Osteoblast (primary cell): ENCODE measurements around the gene PTPRN2. TPM values are rescaled to one million over a fixed set of nuclear protein-coding genes. Genes with fewer than 3 reads are reported as not detected.

Source experiments
- DNase-seq: peaks from one replicate; pipeline ENCODE4 v3.0.0; 2011; ENCODE audit warnings: low spot score, mixed read lengths; ENCODE audit not compliant: insufficient read length; ENCODE audit errors: missing footprints
- H2AFZ ChIP-seq: 2 replicates; pipeline ENCODE4 v1.6.0; 2011; ENCODE audit warnings: mild to moderate bottlenecking, low read length
- H3K27ac ChIP-seq: 2 replicates; pipeline ENCODE4 v1.5.1; 2011; ENCODE audit warnings: mild to moderate bottlenecking, low read depth, low read length, moderate library complexity
- H3K27me3 ChIP-seq: 2 replicates; pipeline ENCODE4 v1.6.0; 2012; ENCODE audit warnings: mild to moderate bottlenecking, control low read depth, inconsistent platforms, low read length, moderate library complexity; ENCODE audit not compliant: insufficient read depth
- H3K36me3 ChIP-seq: 2 replicates; pipeline ENCODE4 v1.5.1; 2011; ENCODE audit warnings: mild to moderate bottlenecking, low read length, control low read depth, moderate library complexity; ENCODE audit not compliant: insufficient read depth
- H3K4me1 ChIP-seq: 2 replicates; pipeline ENCODE4 v1.5.1; 2011; ENCODE audit warnings: mild to moderate bottlenecking, low read length, control low read depth, moderate library complexity; ENCODE audit not compliant: insufficient read depth
- H3K4me2 ChIP-seq: 2 replicates; pipeline ENCODE4 v1.6.0; 2011; ENCODE audit warnings: mild to moderate bottlenecking, low read length; ENCODE audit not compliant: insufficient read depth
- H3K4me3 ChIP-seq: fragments of 200-600 bp; sonication (generic); 3 replicates; pipeline ENCODE4 v1.5.1; 2012; ENCODE audit warnings: mild to moderate bottlenecking, low read length, inconsistent platforms; ENCODE audit not compliant: insufficient read depth
- H3K79me2 ChIP-seq: 2 replicates; pipeline ENCODE4 v1.6.0; 2012; ENCODE audit warnings: mild to moderate bottlenecking, low read length, control low read depth, inconsistent platforms; ENCODE audit not compliant: insufficient read depth
- H3K9me3 ChIP-seq: 2 replicates; pipeline ENCODE4 v1.5.1; 2011; ENCODE audit warnings: low read depth, low read length, control low read depth
- H4K20me1 ChIP-seq: 2 replicates; pipeline ENCODE4 v1.6.0; 2012; ENCODE audit warnings: mild to moderate bottlenecking, low read length, control low read depth; ENCODE audit not compliant: insufficient read depth
- CTCF ChIP-seq: IDR thresholded peaks from 2 replicates; pipeline ENCODE4 v1.5.1; 2011; ENCODE audit warnings: mild to moderate bottlenecking, low read depth, low read length, moderate library complexity; ENCODE audit errors: extremely low read depth
- total RNA-seq: library from RNA; depleted of rRNA; stranded (reverse); fragments of >200 nt; gene quantifications from 2 replicates; pipeline ENCODE4 v1.2.3, GENCODE V29; 2012

PTPRN2 gene
- total RNA-seq, 1 donor = 0.36 TPM

- H3K27me3 ChIP-seq = no peaks in the 10 kb centered on the region
- H3K27ac ChIP-seq = no peak overlapping the region
- no peak overlapping the region for H3K4me3 ChIP-seq
- no peak overlapping the region for H3K4me2 ChIP-seq
- H3K9me3 ChIP-seq = no peaks in the 10 kb centered on the region
- DNase-seq = no peak
- TF ChIP-seq CTCF = no peak
- H4K20me1 ChIP-seq = no peaks in the 10 kb centered on the region
- H3K79me2 ChIP-seq = no peaks in the 10 kb centered on the region
- H3K36me3 ChIP-seq = no peaks in the 10 kb centered on the region
- H3K4me1 ChIP-seq = no peaks in the 10 kb centered on the region
- H2AFZ ChIP-seq = no peak overlapping the region
These were observed 176.9 kb downstream of the PTPRN2 start for GRCh38 chr7:158410720-158411119.

- no peaks in the 10 kb centered on the region for H4K20me1 ChIP-seq
- H3K27me3 ChIP-seq = no peaks in the 10 kb centered on the region
- H3K27ac ChIP-seq = no peak overlapping the region
- H3K4me2 ChIP-seq = no peak overlapping the region
- TF ChIP-seq CTCF = no peak
- DNase-seq = no peak
- no peak overlapping the region for H3K4me3 ChIP-seq
- no peaks in the 10 kb centered on the region for H3K79me2 ChIP-seq
- H3K36me3 ChIP-seq = no peaks in the 10 kb centered on the region
- H2AFZ ChIP-seq = no peak overlapping the region
- no peaks in the 10 kb centered on the region for H3K9me3 ChIP-seq
- H3K4me1 ChIP-seq = no peaks in the 10 kb centered on the region
These were observed 177.8 kb downstream of the PTPRN2 start for GRCh38 chr7:158409816-158410330.

- no peaks in the 10 kb centered on the region for H3K9me3 ChIP-seq
- no peaks in the 10 kb centered on the region for H3K36me3 ChIP-seq
- H3K27ac ChIP-seq = no peak overlapping the region
- no peak for DNase-seq
- no peak overlapping the region for H2AFZ ChIP-seq
- no peaks in the 10 kb centered on the region for H3K4me1 ChIP-seq
- no peak for TF ChIP-seq CTCF
- H3K4me3 ChIP-seq = no peak overlapping the region
- H3K79me2 ChIP-seq = no peaks in the 10 kb centered on the region
- H3K27me3 ChIP-seq = no peaks in the 10 kb centered on the region
- H3K4me2 ChIP-seq = no peak overlapping the region
- no peaks in the 10 kb centered on the region for H4K20me1 ChIP-seq
These were observed 178.5 kb downstream of the PTPRN2 start for GRCh38 chr7:158409120-158409519.

- H3K36me3 ChIP-seq = no peaks in the 10 kb centered on the region
- no peak overlapping the region for H2AFZ ChIP-seq
- no peak overlapping the region for H3K27ac ChIP-seq
- TF ChIP-seq CTCF = no peak
- no peaks in the 10 kb centered on the region for H3K4me1 ChIP-seq
- H3K79me2 ChIP-seq = no peaks in the 10 kb centered on the region
- H3K4me2 ChIP-seq = no peak overlapping the region
- H4K20me1 ChIP-seq = no peaks in the 10 kb centered on the region
- no peaks in the 10 kb centered on the region for H3K27me3 ChIP-seq
- no peak for DNase-seq
- H3K4me3 ChIP-seq = no peak overlapping the region
- no peaks in the 10 kb centered on the region for H3K9me3 ChIP-seq
These were observed 179.2 kb downstream of the PTPRN2 start for GRCh38 chr7:158408318-158408920.
